GM21619 (cell line): ENCODE data around the gene C8G.

Experiments used
- ATAC-seq: cut with Tn5 transposase; IDR thresholded peaks from one replicate; pipeline ENCODE4 v1.9.1; 2021; ENCODE audit not compliant: unreplicated experiment

C8G gene

GRCh38 chr9:136952876-136953770, 8.1 kb downstream of the C8G start:
- ATAC-seq, result no peak

- no peak for ATAC-seq
Observed at GRCh38 chr9:136953771-136954269, 8.8 kb downstream of the C8G start.

- no peak for ATAC-seq
Observed at GRCh38 chr9:136954270-136955083, 9.4 kb downstream of the C8G start.

GRCh38 chr9:136955202-136955942, 10.3 kb downstream of the C8G start:
- no peak for ATAC-seq

- no peak for ATAC-seq
Observed at GRCh38 chr9:136955943-136956335, 10.9 kb downstream of the C8G start.

GRCh38 chr9:136956604-136957003, 11.6 kb downstream of the C8G start:
- ATAC-seq, result no peak

- no peak for ATAC-seq
Observed at GRCh38 chr9:136957461-136957860, 12.4 kb downstream of the C8G start.

- no peak for ATAC-seq
Observed at GRCh38 chr9:136957901-136958300, 12.9 kb downstream of the C8G start.

GRCh38 chr9:136958473-136958872, 13.4 kb downstream of the C8G start:
- ATAC-seq, result no peak

GRCh38 chr9:136958898-136959850, 14.1 kb downstream of the C8G start:
- no peak for ATAC-seq

GRCh38 chr9:136960212-136960937, 15.3 kb downstream of the C8G start:
- ATAC-seq, result no peak

- no peak for ATAC-seq
Observed at GRCh38 chr9:136960938-136961275, 15.9 kb downstream of the C8G start.

- ATAC-seq, result no peak
Observed at GRCh38 chr9:136961279-136962065, 16.4 kb downstream of the C8G start.

- ATAC-seq, result no peak
Observed at GRCh38 chr9:136962163-136962562, 17.1 kb downstream of the C8G start.

- no peak for ATAC-seq
Observed at GRCh38 chr9:136962701-136963248, 17.7 kb downstream of the C8G start.

GRCh38 chr9:136963341-136963740, 18.3 kb downstream of the C8G start:
- ATAC-seq, result no peak

- no peak for ATAC-seq
Observed at GRCh38 chr9:136963751-136964150, 18.7 kb downstream of the C8G start.

- no peak for ATAC-seq
Observed at GRCh38 chr9:136964171-136964689, 19.2 kb downstream of the C8G start.
